GM10266 (cell line): ENCODE results near the gene NOP56.

Experiments used
- DNase-seq: peaks from one replicate; pipeline ENCODE4 v3.0.0; 2012; ENCODE audit errors: extremely low spot score
- TF ChIP-seq, protein P1 (sequence below): IDR thresholded peaks from 2 replicates; pipeline ENCODE4 v1.5.1; 2012; ENCODE audit warnings: mild to moderate bottlenecking, low read depth; ENCODE audit not compliant: control insufficient read depth, insufficient read depth; ENCODE audit errors: missing control alignments

NOP56 gene

DNA sequence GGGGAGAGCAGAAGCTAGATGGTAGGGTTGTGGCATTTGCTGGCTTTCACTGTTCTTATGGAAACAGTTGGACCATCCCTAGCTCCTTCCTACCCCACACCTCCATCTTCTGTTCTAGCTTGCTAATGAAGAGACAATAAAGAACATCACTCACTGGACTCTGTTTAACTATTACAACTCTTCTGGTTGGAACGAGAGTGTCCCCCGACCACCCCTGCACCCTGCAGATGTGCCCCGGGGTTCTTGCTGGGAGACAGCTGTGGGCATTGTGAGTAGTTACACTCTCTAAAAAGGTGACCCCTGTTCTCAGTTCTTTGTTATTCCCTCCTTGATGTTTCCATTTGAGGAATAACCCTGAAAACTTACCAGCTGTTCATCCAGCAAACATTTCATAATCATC lies 40.4 kb upstream of the NOP56 start:
- TF ChIP-seq, protein P1, sequence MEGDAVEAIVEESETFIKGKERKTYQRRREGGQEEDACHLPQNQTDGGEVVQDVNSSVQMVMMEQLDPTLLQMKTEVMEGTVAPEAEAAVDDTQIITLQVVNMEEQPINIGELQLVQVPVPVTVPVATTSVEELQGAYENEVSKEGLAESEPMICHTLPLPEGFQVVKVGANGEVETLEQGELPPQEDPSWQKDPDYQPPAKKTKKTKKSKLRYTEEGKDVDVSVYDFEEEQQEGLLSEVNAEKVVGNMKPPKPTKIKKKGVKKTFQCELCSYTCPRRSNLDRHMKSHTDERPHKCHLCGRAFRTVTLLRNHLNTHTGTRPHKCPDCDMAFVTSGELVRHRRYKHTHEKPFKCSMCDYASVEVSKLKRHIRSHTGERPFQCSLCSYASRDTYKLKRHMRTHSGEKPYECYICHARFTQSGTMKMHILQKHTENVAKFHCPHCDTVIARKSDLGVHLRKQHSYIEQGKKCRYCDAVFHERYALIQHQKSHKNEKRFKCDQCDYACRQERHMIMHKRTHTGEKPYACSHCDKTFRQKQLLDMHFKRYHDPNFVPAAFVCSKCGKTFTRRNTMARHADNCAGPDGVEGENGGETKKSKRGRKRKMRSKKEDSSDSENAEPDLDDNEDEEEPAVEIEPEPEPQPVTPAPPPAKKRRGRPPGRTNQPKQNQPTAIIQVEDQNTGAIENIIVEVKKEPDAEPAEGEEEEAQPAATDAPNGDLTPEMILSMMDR: no peak
- no peak for DNase-seq

DNA sequence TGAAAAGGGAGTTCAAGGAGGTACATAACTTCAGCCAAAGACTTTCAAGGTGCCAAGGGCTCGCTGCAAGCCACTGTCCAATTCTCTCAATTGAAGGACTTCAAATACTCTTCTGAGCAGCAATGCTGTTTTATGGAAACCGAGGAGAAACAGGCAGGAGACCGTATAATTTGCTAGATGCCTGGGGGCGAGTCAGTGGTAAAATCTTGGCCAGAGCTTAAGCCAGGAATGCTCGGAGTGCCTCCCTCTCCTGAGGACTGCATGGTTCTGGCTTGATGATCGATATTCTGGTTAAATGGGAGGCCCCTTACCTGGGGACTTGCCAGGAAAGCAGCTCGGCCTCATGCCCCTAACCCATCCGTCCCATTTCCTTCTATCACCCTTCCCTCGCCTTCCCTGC lies 35.8 kb upstream of the NOP56 start:
- DNase-seq: no peak
- TF ChIP-seq, protein P1: no peak

DNA sequence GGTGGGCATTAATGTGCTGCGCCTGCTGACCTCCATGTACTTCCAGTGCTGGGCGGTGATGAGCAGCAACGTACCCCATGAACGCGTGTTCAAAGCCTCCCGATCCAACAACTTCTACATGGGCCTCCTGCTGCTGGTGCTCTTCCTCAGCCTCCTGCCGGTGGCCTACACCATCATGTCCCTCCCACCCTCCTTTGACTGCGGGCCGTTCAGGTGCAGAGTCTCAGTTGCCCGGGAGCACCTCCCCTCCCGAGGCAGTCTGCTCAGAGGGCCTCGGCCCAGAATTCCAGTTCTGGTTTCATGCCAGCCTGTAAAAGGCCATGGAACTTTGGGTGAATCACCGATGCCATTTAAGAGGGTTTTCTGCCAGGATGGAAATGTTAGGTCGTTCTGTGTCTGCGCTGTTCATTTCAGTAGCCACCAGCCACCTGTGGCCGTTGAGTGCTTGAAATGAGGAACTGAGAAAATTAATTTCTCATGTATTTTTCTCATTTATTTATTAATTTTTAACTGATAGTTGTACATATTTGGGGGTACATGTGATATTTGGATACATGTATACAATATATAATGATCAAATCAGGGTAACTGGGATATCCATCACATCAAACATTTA lies 35.2 kb upstream of the NOP56 start:
- TF ChIP-seq, protein P1: no peak
- no peak for DNase-seq

DNA sequence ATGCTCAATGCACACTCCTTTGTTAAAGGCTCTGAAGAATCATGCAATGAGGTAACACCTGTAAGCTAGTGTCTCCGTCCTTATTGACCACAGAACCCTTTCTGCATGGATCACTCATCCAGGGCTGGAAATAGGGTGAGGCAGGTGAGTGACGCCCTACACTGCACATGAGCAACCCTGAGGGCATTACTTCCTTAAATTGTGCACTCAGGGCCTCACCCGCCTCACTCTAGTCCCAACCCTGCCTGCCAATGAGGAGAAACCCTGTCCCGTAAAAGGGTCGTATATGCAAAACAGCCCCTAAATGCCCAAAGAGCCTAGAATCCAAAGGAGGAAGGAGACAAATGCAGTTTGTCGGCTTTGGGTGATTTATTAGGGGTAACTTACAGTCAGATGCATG lies 33.6 kb upstream of the NOP56 start:
- DNase-seq: no peak

DNA sequence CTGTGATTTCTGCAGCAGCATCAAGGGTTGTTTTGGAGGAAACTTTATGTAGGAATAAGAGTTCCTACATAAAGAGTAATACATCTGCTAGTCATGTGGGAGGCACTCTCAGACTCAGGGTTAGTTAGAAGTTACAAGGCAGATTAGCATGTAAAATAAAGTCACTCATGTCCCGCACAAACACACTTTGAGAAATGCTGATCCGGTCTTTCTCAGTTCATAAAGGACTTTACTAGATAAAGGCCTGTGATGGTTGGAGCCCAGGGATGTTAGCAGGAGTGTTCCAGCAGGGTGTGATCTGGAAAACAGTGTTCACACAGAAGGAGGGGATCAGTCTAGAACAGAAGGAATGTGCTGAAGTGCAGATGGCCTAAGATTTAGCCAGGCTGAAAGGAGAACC lies 33.1 kb upstream of the NOP56 start:
- no peak for DNase-seq
- TF ChIP-seq, protein P1: no peak

More for the DNA sequence above, 33.6 kb upstream of the NOP56 start:
- TF ChIP-seq, protein P1: no peak

DNA sequence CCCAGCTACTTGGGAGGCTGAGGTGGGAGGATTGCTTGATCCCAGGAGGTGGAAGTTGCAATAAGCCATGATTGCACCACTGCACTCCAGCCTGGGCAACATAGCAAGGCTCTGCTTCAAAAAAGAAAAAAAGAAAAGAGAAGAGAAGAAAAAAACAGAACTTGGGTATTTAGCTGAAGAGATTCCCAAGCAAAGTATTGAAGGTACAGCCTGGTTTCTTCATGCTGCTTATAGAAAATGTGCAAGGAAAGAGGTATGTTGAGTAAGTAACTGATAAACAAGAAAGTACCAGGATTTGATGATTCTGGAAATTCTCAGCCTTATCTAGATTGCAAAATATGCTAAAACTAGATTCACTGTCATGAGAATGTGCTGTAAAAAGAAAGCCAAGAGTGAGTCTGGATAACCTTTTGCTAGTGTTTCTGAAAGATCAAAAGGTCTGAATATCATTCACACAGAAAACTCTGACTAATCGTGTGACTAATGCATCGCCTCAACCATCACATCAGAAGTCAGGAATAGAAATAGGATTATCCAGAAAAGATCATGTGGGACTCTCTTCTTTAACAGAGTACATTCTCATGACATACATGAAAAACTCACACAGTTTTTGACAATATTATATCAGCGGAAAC lies 32.4 kb upstream of the NOP56 start:
- no peak for DNase-seq
- TF ChIP-seq, protein P1: no peak

DNA sequence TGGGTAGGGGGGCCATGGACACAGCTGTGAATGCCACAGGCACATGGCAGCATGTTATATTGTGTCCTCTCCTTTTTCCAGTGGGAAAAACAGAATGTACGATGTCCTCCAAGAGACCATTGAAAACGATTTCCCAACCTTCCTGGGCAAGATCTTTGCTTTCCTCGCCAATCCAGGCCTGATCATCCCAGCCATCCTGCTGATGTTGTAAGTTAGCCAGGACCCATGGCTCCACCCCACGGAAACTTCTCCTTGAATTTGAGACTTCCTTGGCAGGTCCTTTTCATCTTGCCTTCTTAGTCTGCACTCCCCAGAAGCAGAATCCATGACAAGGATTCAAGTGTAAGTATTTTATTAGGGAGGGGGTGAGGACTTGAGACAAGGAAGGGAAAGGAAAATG lies 28.2 kb upstream of the NOP56 start:
- no peak for DNase-seq
- TF ChIP-seq, protein P1: no peak
